AML-193 (cell line): ENCODE results near the gene MBD3L4.
"Not testable (repeated sequence)": the region's sequence is repeated elsewhere in the genome, so short reads cannot be mapped to it uniquely, and the experiment has no call there.

Source experiments
- DNase-seq, 2 experiments: peaks; one replicate each; lab custom pipeline; 2025; lab: John Stamatoyannopoulos, UW

MBD3L4 gene

GRCh38 chr19:7049021-7049420, 9.0 kb upstream of the MBD3L4 start, which contains the start of gene MBD3L2:
MBD3L2 (plus strand) TSS chr19:7049321; CDS start chr19:7049374, 53 bp downstream.
- DNase-seq, result not testable (repeated sequence)

GRCh38 chr19:7041563-7041962, 1.6 kb upstream of the MBD3L4 start:
- not testable (repeated sequence) for DNase-seq

GRCh38 chr19:7030278-7030677, 9.7 kb downstream of the MBD3L4 start, which contains the start of gene MBD3L5:
MBD3L5 (plus strand) TSS chr19:7030578; CDS start chr19:7030612, 34 bp downstream.
- DNase-seq, result not testable (repeated sequence)

- DNase-seq, result not testable (repeated sequence)
Measured at GRCh38 chr19:7028790-7029189, 11.2 kb downstream of the MBD3L4 start.

GRCh38 chr19:7021331-7021730, 18.6 kb downstream of the MBD3L4 start, which contains the start of gene MBD3L2B:
MBD3L2B (minus strand) TSS chr19:7021431; CDS start chr19:7021397, 34 bp downstream.
- not testable (repeated sequence) for DNase-seq

GRCh38 chr19:7018828-7019227, 21.2 kb downstream of the MBD3L4 start:
- no peak for DNase-seq

GRCh38 chr19:7013678-7014077, 26.3 kb downstream of the MBD3L4 start:
- no peak for DNase-seq

GRCh38 chr19:7010722-7011593, 29.0 kb downstream of the MBD3L4 start:
- no peak for DNase-seq

- peak; percentile 15 to 17 for DNase-seq
Measured at GRCh38 chr19:7007859-7008258, 32.1 kb downstream of the MBD3L4 start.

GRCh38 chr19:7006135-7006704, 33.8 kb downstream of the MBD3L4 start:
- DNase-seq, result no peak

- DNase-seq, result peak; percentile 42 to 59
Measured at GRCh38 chr19:7004313-7004931, 35.6 kb downstream of the MBD3L4 start.

- DNase-seq, result no peak
Measured at GRCh38 chr19:7000816-7001215, 39.2 kb downstream of the MBD3L4 start.

- DNase-seq, result no peak
Measured at GRCh38 chr19:7000333-7000732, 39.6 kb downstream of the MBD3L4 start.

- DNase-seq, result no peak
Measured at GRCh38 chr19:6999933-7000332, 40.0 kb downstream of the MBD3L4 start.

- peak; percentile 45 to 48 for DNase-seq
Measured at GRCh38 chr19:6997679-6998445, 42.1 kb downstream of the MBD3L4 start.

GRCh38 chr19:6996810-6997209, 43.2 kb downstream of the MBD3L4 start:
- no peak for DNase-seq

GRCh38 chr19:6995054-6995453, 44.9 kb downstream of the MBD3L4 start:
- no peak for DNase-seq

- DNase-seq, result no peak
Measured at GRCh38 chr19:6988257-6988656, 51.7 kb downstream of the MBD3L4 start.

GRCh38 chr19:6987850-6988249, 52.1 kb downstream of the MBD3L4 start:
- DNase-seq, result no peak
